Left colon (tissue), 2 donors: ENCODE measurements around the gene ADORA1. TPM values are rescaled to one million over a fixed set of nuclear protein-coding genes. Genes with fewer than 3 reads are reported as not detected.
A peak's percentile ranks its signal among the peaks of the same experiment; 100 is the strongest.

ENCODE experiments used
- ATAC-seq: fragments of 200-7000 bp; cut with Tn5 transposase; one replicate; pipeline ENCODE4 v1.9.1; 2020; ENCODE audit warnings: mild to moderate bottlenecking, moderate library complexity
- DNase-seq, 2 donors: peaks; one replicate each; pipeline ENCODE4 v3.0.0-alpha.2; 2020
- intact Hi-C, 2 donors: fragments of 100-400 bp; cut with DNase I in 1 of 2; cut with micrococcal nuclease in 1 of 2; formaldehyde crosslinking; loops; one replicate each; pipeline versions ENCODE4 v1.11.2 to v1.14.0; 2022; cut with DNase I, micrococcal nuclease
- total RNA-seq, 2 donors: library from RNA; stranded (reverse); fragmentation: NEBNext Ultra II Directional; extraction: Animal tissue kit (Norgen Biotek cat#: 25700); gene quantifications; one replicate each; pipeline ENCODE4 v1.2.1, GENCODE V29; 2021
- donor health status: DM: no; HTN: no; CAD: no.
- donor health status: DM: yes; HTN: yes; CAD: no.

The ADORA1 gene
- total RNA-seq, 2 donors from 2014 or later, result 0.37 to 0.39 TPM

GRCh38 chr1:203176273-203177035 lies 48.9 kb downstream of the ADORA1 start:
- ATAC-seq (no peak), DNase-seq (no peak)
- intact Hi-C loops, result no loop called here

GRCh38 chr1:203177036-203177405 lies 49.5 kb downstream of the ADORA1 start:
- no peak for DNase-seq
- no peak for ATAC-seq
- intact Hi-C loops, result no loop called here

GRCh38 chr1:203177470-203178039 lies 50.0 kb downstream of the ADORA1 start:
- no peak for DNase-seq

GRCh38 chr1:203178083-203178482 lies 50.6 kb downstream of the ADORA1 start:
- ATAC-seq, result no peak
- intact Hi-C loops, result no loop called here
- no peak for DNase-seq

More at GRCh38 chr1:203177470-203178039, 50.0 kb downstream of the ADORA1 start:
- intact Hi-C loops, result no loop called here
- ATAC-seq, result no peak

GRCh38 chr1:203178821-203179666 lies 51.5 kb downstream of the ADORA1 start:
- intact Hi-C loops, result no loop called here
- no peak for ATAC-seq

GRCh38 chr1:203179667-203180005 lies 52.1 kb downstream of the ADORA1 start:
- ATAC-seq, result no peak
- intact Hi-C loops, result no loop called here
- DNase-seq, result no peak

More at GRCh38 chr1:203178821-203179666, 51.5 kb downstream of the ADORA1 start:
- no peak for DNase-seq

- DNase-seq (no peak), ATAC-seq (no peak)
- intact Hi-C loops, result no loop called here
Observed at GRCh38 chr1:203180611-203181330, 53.2 kb downstream of the ADORA1 start.

- DNase-seq, result no peak
- intact Hi-C loops, result no loop called here
- ATAC-seq, result no peak
Observed at GRCh38 chr1:203181586-203182386, 54.3 kb downstream of the ADORA1 start.

- ATAC-seq (no peak), DNase-seq (no peak)
- intact Hi-C loops, result no loop called here
Observed at GRCh38 chr1:203182387-203182953, 54.9 kb downstream of the ADORA1 start.

- DNase-seq, result no peak
- no peak for ATAC-seq
- intact Hi-C loops, result no loop called here
Observed at GRCh38 chr1:203183828-203184227, 56.3 kb downstream of the ADORA1 start.

- intact Hi-C loops, result no loop called here
- no peak for DNase-seq
- ATAC-seq, result no peak
Observed at GRCh38 chr1:203184467-203184866, 56.9 kb downstream of the ADORA1 start.

GRCh38 chr1:203185061-203185461 lies 57.5 kb downstream of the ADORA1 start:
- intact Hi-C loops, result no loop called here
- ATAC-seq (no peak), DNase-seq (no peak)

- ATAC-seq (no peak), DNase-seq (no peak)
- intact Hi-C loops, result no loop called here
Observed at GRCh38 chr1:203185585-203185984, 58.1 kb downstream of the ADORA1 start.

- intact Hi-C loops, result no loop called here
- ATAC-seq, result no peak
- DNase-seq, result no peak
Observed at GRCh38 chr1:203186091-203186445, 58.5 kb downstream of the ADORA1 start.

- DNase-seq (no peak), ATAC-seq (peak; percentile 39)
- intact Hi-C loops, result no loop called here
Observed at GRCh38 chr1:203186446-203187303, 59.1 kb downstream of the ADORA1 start, which contains the start of gene CHI3L1. CHI3L1 (minus strand) TSS chr1:203186704; CDS start chr1:203186623, 81 bp downstream.

GRCh38 chr1:203187304-203187685 lies 59.8 kb downstream of the ADORA1 start:
- no peak for ATAC-seq

GRCh38 chr1:203187689-203188264 lies 60.3 kb downstream of the ADORA1 start:
- no peak for ATAC-seq
- intact Hi-C loops, result no loop called here
- DNase-seq, result no peak

More at GRCh38 chr1:203187304-203187685, 59.8 kb downstream of the ADORA1 start:
- DNase-seq, result no peak
- intact Hi-C loops, result no loop called here
